Putamen (tissue), 1 donor: ENCODE measurements around the gene TIGD6.

ENCODE experiments used
- DNase-seq: peaks from one replicate; pipeline ENCODE4 v3.0.0-alpha.2; 2016; ENCODE audit warnings: low spot score

The TIGD6 gene

GRCh38 chr5:150016537-150016936 is 16.1 kb upstream of the TIGD6 start:
- no peak for DNase-seq

- DNase-seq, result no peak
These were observed 15.0 kb upstream of the TIGD6 start for GRCh38 chr5:150015415-150015814.

GRCh38 chr5:150014456-150014855 is 14.0 kb upstream of the TIGD6 start:
- DNase-seq, result no peak

GRCh38 chr5:150013931-150014330 is 13.5 kb upstream of the TIGD6 start:
- no peak for DNase-seq

GRCh38 chr5:150009671-150010387 is 9.4 kb upstream of the TIGD6 start:
- no peak for DNase-seq

- DNase-seq, result no peak
These were observed 6.6 kb upstream of the TIGD6 start for GRCh38 chr5:150007050-150007449.

GRCh38 chr5:150006318-150006717 is 5.9 kb upstream of the TIGD6 start:
- DNase-seq, result no peak

- DNase-seq, result peak; percentile 33
These were observed 1.4 kb upstream of the TIGD6 start for GRCh38 chr5:150001660-150002486.

- peak; percentile 10 for DNase-seq
These were observed 671 bp upstream of the TIGD6 start for GRCh38 chr5:150000990-150001659.

GRCh38 chr5:149999866-150000255 is 593 bp downstream of the TIGD6 start:
- no peak for DNase-seq

- DNase-seq, result no peak
These were observed 1.1 kb downstream of the TIGD6 start for GRCh38 chr5:149999359-149999758.

- no peak for DNase-seq
These were observed 2.2 kb downstream of the TIGD6 start for GRCh38 chr5:149998281-149998680.

- DNase-seq, result no peak
These were observed 4.1 kb downstream of the TIGD6 start for GRCh38 chr5:149996205-149996890.

GRCh38 chr5:149995385-149996204 is 4.9 kb downstream of the TIGD6 start:
- DNase-seq, result peak; percentile 71

- DNase-seq, result no peak
These were observed 7.0 kb downstream of the TIGD6 start for GRCh38 chr5:149993471-149993870.

- DNase-seq, result peak; percentile 78
These were observed 9.7 kb downstream of the TIGD6 start for GRCh38 chr5:149990518-149991376.

GRCh38 chr5:149988126-149988525 is 12.3 kb downstream of the TIGD6 start:
- DNase-seq, result no peak

GRCh38 chr5:149982505-149982904 is 17.9 kb downstream of the TIGD6 start:
- DNase-seq, result no peak

- no peak for DNase-seq
These were observed 19.2 kb downstream of the TIGD6 start for GRCh38 chr5:149981206-149981605.

GRCh38 chr5:149979896-149980295 is 20.6 kb downstream of the TIGD6 start:
- DNase-seq, result no peak
